IMR-90 (cell line): ENCODE results near the gene MDFIC2. TPM values are rescaled to one million over a fixed set of nuclear protein-coding genes. Genes with fewer than 3 reads are reported as not detected.

Experiments
- ATAC-seq: fragments of 200-7000 bp; cut with Tn5 transposase; 2 replicates; pipeline ENCODE4 v1.9.1; 2020; ENCODE audit warnings: low read depth, mild to moderate bottlenecking, moderate library complexity
- BruUV-seq: library from RNA; stranded (reverse); fragments of 400-500 nt; replicated peaks from 2 replicates; lab custom pipeline; 2021; lab: Mats Ljungman, UMichigan
- CTCF ChIA-PET: fragments of 300-600 bp; formaldehyde crosslinking; extraction: SDS; loops from one replicate; lab custom pipeline; 2021; ENCODE audit warnings: antibody characterized with exemption; lab: Yijun Ruan, JAX
- POLR2A ChIA-PET: fragments of 300-600 bp; sonication (Branson Sonifier 250); formaldehyde crosslinking; loops from one replicate; lab custom pipeline; 2022; ENCODE audit warnings: antibody characterized with exemption; ENCODE audit not compliant: unreplicated experiment; lab: Charles Lee
- DNase-seq: peaks from one replicate; pipeline ENCODE4 v3.0.0; 2013
- H2AFZ ChIP-seq: replicated peaks from 2 replicates; pipeline ENCODE3; 2013; ENCODE audit warnings: low read length, mild to moderate bottlenecking; ENCODE audit not compliant: poor library complexity
- H2AK5ac ChIP-seq: 2 replicates; pipeline ENCODE4 v1.6.1; 2013; ENCODE audit warnings: low read depth, low read length, inconsistent platforms
- H2AK9ac ChIP-seq: replicated peaks from 2 replicates; pipeline ENCODE3; 2013; ENCODE audit warnings: mild to moderate bottlenecking, low read depth, low read length, moderate library complexity; ENCODE audit not compliant: poor library complexity
- H2BK120ac ChIP-seq: 2 replicates; pipeline ENCODE4 v1.6.1; 2013; ENCODE audit warnings: low read depth, low read length, inconsistent platforms
- H2BK15ac ChIP-seq: 3 replicates; pipeline ENCODE4 v1.6.1; 2013; ENCODE audit warnings: low read depth, low read length, inconsistent platforms
- H2BK20ac ChIP-seq: 2 replicates; pipeline ENCODE4 v1.6.1; 2013; ENCODE audit warnings: low read depth, mild to moderate bottlenecking, inconsistent platforms, low read length, moderate library complexity
- H2BK5ac ChIP-seq: 2 replicates; pipeline ENCODE4 v1.6.1; 2013; ENCODE audit warnings: mild to moderate bottlenecking, low read depth, low read length, inconsistent platforms; ENCODE audit not compliant: poor library complexity, severe bottlenecking
- H3K14ac ChIP-seq: replicated peaks from 2 replicates; pipeline ENCODE4 v1.6.1; 2013; ENCODE audit warnings: low read depth, low read length, inconsistent platforms
- H3K18ac ChIP-seq: 2 replicates; pipeline ENCODE4 v1.6.1; 2013; ENCODE audit warnings: low read depth, low read length, control low read depth
- H3K23ac ChIP-seq: 2 replicates; pipeline ENCODE4 v1.6.1; 2013; ENCODE audit warnings: low read depth, low read length, inconsistent platforms
- H3K27ac ChIP-seq: 2 replicates; pipeline ENCODE4 v1.5.1; 2013; ENCODE audit warnings: mild to moderate bottlenecking, control low read depth, low read length; ENCODE audit not compliant: insufficient read depth
- H3K27me3 ChIP-seq: 2 replicates; pipeline ENCODE4 v1.6.1; 2013; ENCODE audit warnings: low read length; ENCODE audit not compliant: control insufficient read depth, insufficient read depth
- H3K36me3 ChIP-seq: 2 replicates; pipeline ENCODE4 v1.6.1; 2013; ENCODE audit warnings: low read length, mixed read lengths; ENCODE audit not compliant: control insufficient read depth, insufficient read depth
- H3K4ac ChIP-seq: 2 replicates; pipeline ENCODE4 v1.6.1; 2013; ENCODE audit warnings: low read depth, low read length, inconsistent platforms
- H3K4me1 ChIP-seq: 2 replicates; pipeline ENCODE4 v1.6.1; 2013; ENCODE audit warnings: low read length, mixed read lengths; ENCODE audit not compliant: control insufficient read depth, insufficient read depth
- H3K4me2 ChIP-seq: 2 replicates; pipeline ENCODE4 v1.6.1; 2013; ENCODE audit warnings: low read depth, mild to moderate bottlenecking, control low read depth, low read length, moderate library complexity
- H3K4me3 ChIP-seq: 2 replicates; pipeline ENCODE4 v1.5.1; 2013; ENCODE audit warnings: low read depth, mild to moderate bottlenecking, control low read depth, low read length, moderate library complexity; ENCODE audit not compliant: insufficient read depth
- H3K56ac ChIP-seq: 2 replicates; pipeline ENCODE4 v1.6.1; 2013; ENCODE audit warnings: low read length, inconsistent platforms; ENCODE audit not compliant: insufficient read depth; ENCODE audit errors: extremely low read depth
- H3K79me1 ChIP-seq, 2 experiments: 2 replicates each; pipeline ENCODE4 v1.6.1; 2013; ENCODE audit warnings: low read length in 2 of 2, inconsistent platforms in 1 of 2, low read depth in 1 of 2
- H3K9ac ChIP-seq: 2 replicates; pipeline ENCODE4 v1.6.1; 2013; ENCODE audit warnings: low read depth, low read length, control low read depth
- H3K9me1 ChIP-seq: 2 replicates; pipeline ENCODE4 v1.6.1; 2013; ENCODE audit warnings: low read length, inconsistent platforms; ENCODE audit not compliant: insufficient read depth
- H3K9me3 ChIP-seq: 2 replicates; pipeline ENCODE4 v1.6.1; 2013; ENCODE audit warnings: low read length; ENCODE audit not compliant: control insufficient read depth, insufficient read depth
- H4K20me1 ChIP-seq: 2 replicates; pipeline ENCODE4 v1.6.1; 2013; ENCODE audit warnings: low read length, inconsistent platforms; ENCODE audit not compliant: insufficient read depth
- H4K5ac ChIP-seq: 2 replicates; pipeline ENCODE4 v1.6.1; 2013; ENCODE audit warnings: mild to moderate bottlenecking, low read depth, low read length, control low read depth
- H4K8ac ChIP-seq, 2 experiments: 2 replicates each; pipeline ENCODE4 v1.6.1; 2013; ENCODE audit warnings: low read depth in 2 of 2, low read length in 2 of 2, control low read depth in 1 of 2, inconsistent platforms in 1 of 2
- H4K91ac ChIP-seq: 2 replicates; pipeline ENCODE4 v1.6.1; 2013; ENCODE audit warnings: low read depth, low read length, inconsistent platforms; ENCODE audit not compliant: insufficient read depth
- BHLHE40 ChIP-seq: fragments of 150-350 bp; IDR thresholded peaks from 2 replicates; pipeline ENCODE4 v1.6.1; 2016; ENCODE audit warnings: mild to moderate bottlenecking, low read depth, low read length
- CEBPB ChIP-seq: IDR thresholded peaks from 2 replicates; pipeline ENCODE4 v1.6.1; 2012; ENCODE audit warnings: low read depth, low read length, improper control_type of control experiment
- CTCF ChIP-seq: conservative IDR thresholded peaks from 2 replicates; pipeline ENCODE4 v1.5.1; 2012; ENCODE audit warnings: mild to moderate bottlenecking, low read depth, low read length, improper control_type of control experiment
- MAZ ChIP-seq: IDR thresholded peaks from 2 replicates; pipeline ENCODE4 v1.6.1; 2012; ENCODE audit warnings: low read depth, mild to moderate bottlenecking, low read length, improper control_type of control experiment, moderate library complexity, borderline replicate concordance
- POLR2A ChIP-seq: IDR thresholded peaks from 2 replicates; pipeline ENCODE4 v1.6.1; 2012; ENCODE audit warnings: mild to moderate bottlenecking, low read depth, low read length
- RAD21 ChIP-seq: IDR thresholded peaks from 2 replicates; pipeline ENCODE4 v1.6.1; 2012; ENCODE audit warnings: low read length, improper control_type of control experiment
- RCOR1 ChIP-seq: IDR thresholded peaks from 2 replicates; pipeline ENCODE4 v1.6.1; 2012; ENCODE audit warnings: mild to moderate bottlenecking, low read length, improper control_type of control experiment; ENCODE audit not compliant: insufficient replicate concordance
- RFX5 ChIP-seq: IDR thresholded peaks from 2 replicates; pipeline ENCODE4 v1.8.0; 2012; ENCODE audit warnings: low read depth, mild to moderate bottlenecking, low read length, moderate library complexity
- SMC3 ChIP-seq: fragments of 150-350 bp; IDR thresholded peaks from 2 replicates; pipeline ENCODE4 v1.6.1; 2016; ENCODE audit warnings: low read depth, mild to moderate bottlenecking, antibody characterized with exemption, low read length, moderate library complexity
- WGBS, 2 experiments: methylation state at CpG; one replicate each; pipeline versions ENCODE4 v1.1.5 to v1.1.7; 2013; ENCODE audit warnings: missing lambda C conversion rate in 2 of 2; ENCODE audit not compliant: insufficient read length in 1 of 2; ENCODE audit errors: extremely low coverage in 2 of 2; 5-methylcytosine and 5-hydroxymethylcytosine counted together
- dilution Hi-C: fragments of 300-500 bp; cut with HindIII; formaldehyde crosslinking; loops from one replicate; pipeline ENCODE4 v1.14.3; 2018; ENCODE audit warnings: low sequenced_read_pairs; ENCODE audit not compliant: unreplicated experiment
- in situ Hi-C: fragments of 300-500 bp; cut with MboI; formaldehyde crosslinking; loops from 3 replicates; pipeline ENCODE4 v1.14.3; 2019; ENCODE audit warnings: low sequenced_read_pairs, inconsistent platforms, mixed read lengths
- intact Hi-C: fragments of 100-400 bp; cut with micrococcal nuclease; formaldehyde crosslinking; loops from 2 replicates; pipeline ENCODE4 v1.10.0; 2022
- polyA plus RNA-seq, 3 experiments: library from polyadenylated mRNA; depleted of rRNA; stranded (reverse); fragments of >200 nt; gene quantifications; 2 replicates each; pipeline ENCODE4 v1.2.3, GENCODE V29; 2012; ENCODE audit warnings: low replicate concordance in 1 of 3
- total RNA-seq: library from RNA; depleted of rRNA; stranded (reverse); fragments of >200 nt; gene quantifications from 2 replicates; pipeline ENCODE4 v1.2.3, GENCODE V29; 2012

MDFIC2 gene
- total and polyA plus RNA-seq, 2 of the 4 experiments (the other 2 are of a cell fraction) = not detected

GRCh38 chr3:70231266-70231701 lies 81.2 kb downstream of the MDFIC2 start:
- H4K8ac ChIP-seq = no peak overlapping the region
- H3K18ac ChIP-seq = no peak overlapping the region
- no peak overlapping the region for H2BK20ac ChIP-seq
- no peak overlapping the region for H2AFZ ChIP-seq
- ChIA-PET POLR2A (no interaction called here), CTCF (no interaction called here)
- H3K4me2 ChIP-seq = no peak overlapping the region
- H2AK9ac ChIP-seq = no peak overlapping the region
- H3K79me1 ChIP-seq = no peaks in the 10 kb centered on the region
- no peak overlapping the region for H3K4me3 ChIP-seq
- H3K4me1 ChIP-seq = no peaks in the 10 kb centered on the region
- H2BK120ac ChIP-seq = no peak overlapping the region
- no peak overlapping the region for H2AK5ac ChIP-seq
- H4K20me1 ChIP-seq = no peaks in the 10 kb centered on the region
- no peaks in the 10 kb centered on the region for H3K36me3 ChIP-seq
- no TSS peak for BruUV-seq
- H3K23ac ChIP-seq = no peak overlapping the region
- no peak overlapping the region for H3K56ac ChIP-seq
- no peaks in the 10 kb centered on the region for H3K27me3 ChIP-seq
- TF ChIP-seq RFX5 = no peak
- TF ChIP-seq MAZ = no peak
- no peak for TF ChIP-seq RCOR1
- no peak for TF ChIP-seq CTCF
- no peak for TF ChIP-seq RAD21
- TF ChIP-seq SMC3 = no peak
- TF ChIP-seq POLR2A = no peak
- TF ChIP-seq CEBPB = no peak
- TF ChIP-seq BHLHE40 = no peak
- no peak overlapping the region for H3K14ac ChIP-seq
- no peak overlapping the region for H4K5ac ChIP-seq
- H3K9ac ChIP-seq = no peak overlapping the region
- intact Hi-C loops (no loop called here), dilution Hi-C loops (no loop called here), in situ Hi-C loops (no loop called here)
- ATAC-seq = no peak
- H3K27ac ChIP-seq = no peak overlapping the region
- no peaks in the 10 kb centered on the region for H3K9me1 ChIP-seq
- H4K91ac ChIP-seq = no peak overlapping the region
- H2BK15ac ChIP-seq = no peak overlapping the region
- H3K9me3 ChIP-seq = no peaks in the 10 kb centered on the region
- no peak overlapping the region for H2BK5ac ChIP-seq
- no peak overlapping the region for H3K4ac ChIP-seq
- DNase-seq = no peak
- WGBS, 2 experiments = 45% methylated on average over 7 of the region's 15 CpGs; no CpG with 5 or more reads in 1 of the 2 experiments
